DMS53 treated with DMSO at 0.1 percent for 48 hours (cell line): ENCODE data around the gene POLR3K.
A peak's percentile ranks its signal among the peaks of the same experiment; 100 is the strongest.

Experiments used
- DNase-seq: peaks from one replicate; lab custom pipeline; 2025; ENCODE audit not compliant: unreplicated experiment; lab: John Stamatoyannopoulos, UW

Gene POLR3K

DNA sequence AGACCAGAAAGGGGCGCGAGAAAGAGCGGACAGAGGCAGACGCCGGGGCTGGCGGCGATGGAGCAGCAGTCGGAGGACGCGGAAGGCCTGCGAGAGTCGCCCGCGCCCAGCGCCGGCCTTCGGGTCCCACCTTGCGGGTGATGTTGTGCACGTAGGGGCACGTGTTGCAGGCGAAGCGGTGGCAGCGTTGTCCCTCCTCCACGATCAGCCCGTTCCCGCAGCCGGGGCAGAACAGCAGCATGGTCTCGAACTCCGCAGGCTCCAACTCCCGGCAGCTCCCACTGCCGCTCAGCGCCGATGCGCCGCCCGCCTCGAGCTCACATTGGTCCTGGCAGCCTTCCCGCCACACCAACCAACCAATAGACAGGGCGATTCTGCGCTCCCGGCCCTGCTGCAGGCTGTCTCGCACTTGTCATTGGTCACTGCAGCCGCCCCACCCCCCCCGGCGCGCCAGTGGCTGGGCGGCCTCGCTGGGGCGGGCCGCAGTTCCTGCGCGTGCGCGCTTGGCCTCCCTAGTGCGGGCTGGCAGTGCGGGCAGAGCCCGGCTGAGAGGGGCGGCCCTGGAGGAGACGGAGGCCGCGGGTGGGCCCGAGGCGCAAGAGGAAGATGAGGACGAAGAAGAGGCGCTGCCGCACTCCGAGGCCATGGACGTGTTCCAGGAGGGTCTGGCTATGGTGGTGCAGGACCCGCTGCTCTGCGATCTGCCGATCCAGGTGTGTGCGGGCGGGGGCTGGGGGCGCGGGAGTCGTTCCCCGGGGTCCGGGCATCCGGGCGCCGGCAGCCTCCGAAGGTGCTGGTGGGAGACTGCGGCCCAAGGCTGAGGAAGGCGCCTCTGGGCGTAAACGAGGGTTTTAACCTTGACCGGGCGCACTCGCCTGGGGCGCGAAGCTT is at the start of gene POLR3K, which contains the start of gene SNRNP25:
Gene POLR3K, minus strand, starts transcription at position 263 of the 891 bp plus-strand sequence. Its CDS starts 22 bp downstream, at position 241.
Gene SNRNP25, plus strand, starts transcription at position 483 of the 891 bp plus-strand sequence. Its CDS starts 189 bp downstream, at position 672.
- DNase-seq, result peak; percentile 87

DNA sequence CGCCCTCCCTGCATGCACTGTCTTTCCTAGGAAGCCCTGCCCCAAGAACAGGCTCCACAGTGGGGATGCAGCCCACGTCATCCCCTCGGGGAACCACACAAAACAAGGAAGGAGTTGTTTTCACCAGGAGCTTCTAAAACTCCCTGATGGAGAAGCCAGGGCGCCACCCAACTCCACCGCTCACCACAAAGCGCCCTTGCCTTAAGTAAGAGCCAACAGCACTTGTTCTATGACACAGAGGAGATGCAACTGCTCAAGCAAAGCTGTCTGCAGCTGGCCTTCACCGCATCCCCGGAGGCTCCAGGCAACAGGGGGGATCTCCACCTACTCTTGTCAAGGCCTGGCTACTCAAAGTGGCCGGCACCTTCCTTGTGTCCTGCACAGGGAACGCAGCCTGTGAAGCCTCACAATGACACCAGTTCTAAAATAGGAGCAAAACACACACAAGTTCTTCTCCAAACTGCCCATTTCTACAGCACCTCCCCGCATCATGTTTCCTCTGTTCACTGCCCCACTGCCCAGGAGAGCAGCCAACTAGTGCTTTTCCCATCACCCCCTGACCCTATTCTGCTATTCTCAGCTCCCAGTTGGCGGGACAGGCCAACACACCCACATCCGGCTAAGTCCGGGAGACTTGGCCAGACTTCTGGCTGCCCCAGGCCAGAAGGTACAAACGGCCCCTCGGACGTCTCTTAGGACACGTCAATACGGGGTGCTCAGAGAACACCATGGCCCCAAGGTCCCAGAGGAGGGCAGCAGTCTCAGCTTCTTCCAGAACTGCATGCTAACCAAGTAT is 48.9 kb upstream of the POLR3K start:
- DNase-seq, result no peak

DNA sequence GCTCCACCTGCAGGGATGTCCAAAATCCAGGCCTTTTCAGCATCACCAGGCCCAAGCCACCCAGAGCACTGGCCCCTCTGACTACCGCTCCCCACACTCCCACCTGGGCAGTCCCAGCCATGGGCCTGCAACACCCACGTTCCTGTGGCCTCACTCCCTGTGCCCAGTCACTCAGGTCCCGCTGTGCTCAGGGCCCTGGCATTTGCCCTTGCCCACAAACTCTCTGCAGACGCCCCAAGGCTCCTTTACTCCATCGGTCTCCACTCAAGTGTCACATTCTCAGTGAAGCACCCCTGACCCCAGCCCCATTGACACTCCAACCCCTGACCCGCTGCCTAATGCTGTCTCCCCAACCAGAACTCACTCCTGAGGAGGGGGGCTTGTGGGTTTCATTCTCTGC is 48.2 kb upstream of the POLR3K start:
- DNase-seq, result no peak

DNA sequence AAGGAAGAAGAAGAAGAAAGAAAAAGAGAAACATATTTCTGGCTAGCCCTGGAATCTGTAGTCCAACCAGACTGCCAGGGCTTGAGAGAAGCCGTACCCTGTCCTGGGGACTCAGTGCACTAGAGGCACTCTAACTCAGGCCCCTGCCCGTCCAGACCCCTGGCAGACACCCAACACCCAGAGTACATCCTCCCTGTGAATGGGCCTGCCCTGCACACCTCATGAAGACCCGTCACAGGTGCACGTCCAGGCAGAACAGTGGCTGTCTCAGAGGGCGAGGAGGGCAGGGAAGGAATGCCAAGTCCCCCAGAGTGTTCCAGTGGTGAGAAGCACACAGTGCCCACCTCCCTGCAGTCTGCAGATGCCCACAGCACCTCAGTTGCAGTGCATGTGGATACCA is 47.6 kb upstream of the POLR3K start:
- no peak for DNase-seq

DNA sequence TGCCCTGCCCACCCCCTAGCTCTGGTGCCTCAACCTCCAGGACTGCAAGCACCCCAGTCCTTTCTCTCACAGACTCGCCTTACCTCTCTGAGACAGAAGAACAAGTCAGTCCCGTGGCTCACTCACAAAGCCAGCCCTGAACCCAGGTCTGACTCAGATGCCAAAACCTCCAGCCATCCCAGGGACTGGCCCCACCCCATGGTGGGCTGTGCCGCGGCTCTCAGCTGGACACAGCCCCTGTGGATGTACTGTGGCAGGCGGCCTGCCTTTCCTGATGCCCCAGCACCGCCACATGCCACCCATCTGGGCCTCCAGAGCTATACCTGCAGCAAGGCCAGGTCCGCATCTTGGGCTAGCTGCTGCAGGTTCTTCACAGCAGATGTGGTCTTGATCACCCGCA is 44.4 kb upstream of the POLR3K start:
- DNase-seq, result no peak

DNA sequence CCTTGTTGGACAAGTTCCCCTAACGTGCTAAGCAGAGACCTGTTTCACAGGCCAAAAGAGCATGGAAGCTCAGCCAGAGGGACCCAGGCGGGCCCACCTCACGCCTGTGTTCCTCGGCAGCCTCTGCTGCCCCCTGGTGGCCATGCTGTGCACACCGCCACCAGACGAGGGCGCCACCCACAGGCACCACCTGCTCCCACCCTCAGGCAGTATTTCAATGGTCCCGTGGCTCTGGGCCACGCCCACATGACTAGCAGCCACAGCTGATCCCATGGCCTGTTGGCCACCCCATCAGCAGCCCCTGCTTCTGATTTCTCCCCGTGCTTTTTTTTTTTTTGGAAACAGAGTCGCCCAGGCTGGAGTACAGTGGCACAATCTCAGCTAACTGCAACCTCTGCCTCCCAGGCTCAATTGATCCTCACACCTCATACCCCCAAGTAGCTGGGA is 43.5 kb upstream of the POLR3K start:
- DNase-seq, result peak; percentile 67

DNA sequence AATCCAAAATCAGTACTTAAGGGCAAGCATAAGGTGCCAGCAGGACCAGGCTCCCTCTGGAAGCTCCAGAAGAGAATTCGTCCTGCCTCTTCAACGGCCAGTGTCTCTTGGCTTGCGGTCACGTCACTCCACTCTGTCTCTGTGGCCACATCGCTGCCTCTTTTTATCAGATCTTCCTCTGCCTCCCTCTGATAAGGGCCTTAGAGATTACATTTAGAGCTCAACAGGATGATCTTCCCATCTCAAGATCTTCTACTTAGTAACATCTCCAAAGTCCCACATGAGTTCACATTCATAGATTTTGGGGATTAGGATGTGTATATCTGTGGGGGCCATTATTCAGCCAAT is 41.5 kb upstream of the POLR3K start:
- DNase-seq, result no peak

DNA sequence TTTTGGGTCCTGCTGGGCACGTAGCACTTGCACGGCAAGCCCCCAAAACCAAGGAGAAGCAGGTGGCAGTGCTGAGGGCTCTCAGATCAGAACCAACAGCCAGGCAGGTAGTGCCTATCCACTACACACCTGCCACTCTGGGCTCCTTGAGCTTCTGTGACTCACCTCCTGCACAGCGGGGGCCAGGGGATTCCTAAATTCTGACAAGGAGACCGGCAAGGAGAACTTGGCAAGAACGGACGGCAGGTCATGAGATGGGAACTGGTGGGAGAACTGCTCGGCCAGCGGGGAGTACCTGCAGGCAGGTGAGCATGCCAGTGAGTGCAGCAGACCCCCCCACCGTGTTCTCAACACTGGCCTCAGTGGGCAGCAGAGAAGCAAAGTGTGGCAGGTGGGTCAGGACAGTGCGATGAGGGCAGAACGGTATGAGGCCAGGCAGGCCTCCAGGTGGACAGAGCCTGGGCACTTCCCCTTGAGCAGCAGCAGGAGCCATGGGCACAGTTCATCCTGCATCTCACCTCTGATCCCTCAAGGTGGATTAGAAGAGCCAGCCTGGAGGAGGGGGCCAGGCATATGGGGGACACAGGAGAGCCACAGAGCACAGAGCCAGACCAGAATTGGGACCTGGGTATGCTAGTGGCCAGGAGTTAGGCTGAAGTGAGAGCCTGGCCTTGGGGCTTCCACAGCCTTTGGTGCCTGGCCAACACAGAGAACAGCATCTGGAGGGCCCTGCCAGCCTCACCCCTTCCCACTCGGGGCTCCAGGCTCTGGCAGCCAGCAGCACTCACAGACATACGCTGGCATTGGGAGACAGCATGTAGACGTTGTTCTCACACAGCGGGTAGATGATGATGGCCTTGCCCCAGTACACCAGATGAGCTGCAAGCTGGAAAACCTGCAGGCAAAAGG is 39.3 kb upstream of the POLR3K start:
- no peak for DNase-seq

DNA sequence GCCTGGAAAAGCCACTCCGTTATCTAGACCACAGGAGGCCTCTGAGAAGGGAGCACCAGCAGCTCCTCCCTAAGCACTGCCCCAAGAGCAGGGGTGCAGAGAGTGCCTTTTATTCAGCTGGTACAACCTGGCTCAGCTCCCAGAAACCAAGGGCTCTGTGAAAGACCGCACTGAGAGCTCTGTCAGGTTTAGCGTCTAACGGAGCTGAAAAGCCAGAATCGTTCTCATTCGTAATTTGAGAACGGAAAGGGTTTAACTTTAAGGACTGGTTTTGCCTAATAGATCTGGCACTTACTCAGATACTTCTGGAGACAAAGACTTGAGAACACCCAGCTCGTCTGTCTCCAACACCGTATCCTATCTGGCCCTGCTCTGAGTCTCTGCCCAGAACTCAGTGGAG is 38.1 kb upstream of the POLR3K start:
- DNase-seq, result no peak

DNA sequence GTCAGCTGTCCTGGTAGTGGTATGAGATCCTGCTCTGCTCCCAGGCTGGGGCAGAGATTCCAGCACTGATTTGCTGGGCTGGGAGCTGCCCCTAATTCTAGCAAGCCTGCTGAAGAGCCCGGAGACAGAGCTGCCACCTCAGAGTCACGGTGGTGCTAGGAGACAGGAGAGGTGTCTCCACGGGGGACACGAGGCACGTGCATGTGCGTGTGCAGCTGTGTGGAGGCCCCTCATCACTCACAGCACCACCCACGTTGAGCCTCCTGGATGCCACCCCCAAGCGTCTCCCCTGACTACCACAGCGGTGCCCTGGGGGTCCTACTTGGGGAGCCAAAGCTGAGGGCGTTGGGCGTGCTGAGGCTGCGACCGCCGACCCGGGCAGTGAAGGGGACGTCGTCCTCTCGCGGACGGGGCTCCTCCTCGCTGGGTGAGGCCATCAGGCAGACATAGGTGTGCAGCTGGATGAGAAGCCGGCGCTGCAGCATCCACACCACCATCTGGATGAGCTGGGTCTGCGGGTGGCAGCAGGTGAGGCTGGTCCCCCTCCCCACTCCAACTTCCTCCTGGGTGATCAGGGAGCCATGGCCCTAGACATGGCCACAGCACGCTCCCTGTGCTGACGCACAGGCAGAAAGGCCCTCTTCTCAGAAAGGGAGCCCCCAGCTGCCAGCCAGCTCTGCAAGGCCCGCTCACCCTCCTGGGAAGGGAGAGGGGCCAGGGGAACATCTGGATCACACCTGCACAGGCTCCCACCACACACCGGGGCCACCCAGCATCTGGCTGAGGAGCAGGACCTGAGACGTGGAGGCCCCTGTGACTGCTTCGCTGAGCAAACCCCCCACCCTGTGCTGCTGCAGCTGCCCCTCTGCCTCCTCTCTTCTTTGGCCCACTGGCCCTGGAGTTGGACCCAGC is 36.2 kb upstream of the POLR3K start:
- no peak for DNase-seq

DNA sequence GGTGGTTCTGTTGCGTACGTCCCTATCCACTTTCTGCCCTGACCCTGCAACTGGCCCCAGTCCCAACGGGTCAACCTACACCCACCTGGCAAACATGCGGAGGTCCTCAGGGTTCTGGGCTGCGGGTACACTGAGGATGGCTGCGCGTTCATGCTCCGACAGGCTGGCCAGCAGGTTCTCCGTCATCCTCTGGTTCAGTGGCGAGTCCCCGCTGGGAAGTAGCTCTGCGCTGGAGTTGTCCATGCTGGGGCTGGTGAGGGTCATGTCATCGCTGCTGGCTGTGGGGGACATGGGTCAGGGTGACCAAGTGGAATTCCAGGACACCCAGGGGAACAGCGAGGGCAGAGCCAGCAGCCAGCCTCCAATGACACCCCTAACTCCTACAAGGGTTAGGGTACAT is 35.2 kb upstream of the POLR3K start:
- no peak for DNase-seq

DNA sequence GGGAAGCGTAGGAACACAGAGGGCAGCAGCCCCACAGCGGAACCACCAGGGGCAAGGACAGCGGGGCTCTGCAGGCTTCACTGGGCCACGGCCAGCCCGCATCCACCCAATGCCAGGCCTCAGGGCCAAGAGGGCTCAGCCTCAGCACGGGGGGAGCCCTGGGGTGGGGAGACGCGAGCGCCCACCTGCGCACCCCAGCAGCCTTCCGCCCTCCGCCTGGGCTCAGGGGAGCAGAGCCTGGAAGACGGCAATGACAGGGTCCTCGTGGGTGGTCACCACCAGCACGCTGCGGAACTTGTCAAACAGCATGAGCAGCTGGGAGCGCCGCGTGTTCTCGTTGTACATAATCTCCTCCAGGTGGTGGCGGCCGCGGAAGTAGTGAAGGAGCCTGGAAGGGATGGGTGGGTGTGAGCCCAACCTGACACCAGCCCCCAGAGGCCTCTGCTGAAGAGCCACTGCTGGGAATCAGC is 33.1 kb upstream of the POLR3K start:
- no peak for DNase-seq

DNA sequence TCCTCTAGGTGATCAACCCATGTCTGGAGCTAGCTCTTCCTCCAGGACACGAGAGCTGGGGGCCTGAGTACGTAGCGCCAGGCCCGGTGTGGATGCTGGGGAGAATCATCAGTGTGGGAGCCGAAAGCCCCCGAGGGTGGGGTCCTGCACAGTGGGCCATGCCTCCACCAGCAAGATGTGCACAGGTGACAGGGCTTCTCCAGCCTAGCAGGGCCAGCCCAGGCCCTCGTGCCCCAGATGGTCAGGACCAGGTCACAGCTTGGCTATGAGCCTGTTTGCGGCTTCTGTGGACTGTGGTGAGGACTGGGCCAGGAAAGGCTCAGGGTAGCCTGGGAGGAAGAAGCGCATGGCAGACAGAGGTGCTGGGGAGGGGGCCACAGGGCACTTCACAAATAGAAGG is 32.5 kb upstream of the POLR3K start:
- DNase-seq, result no peak

DNA sequence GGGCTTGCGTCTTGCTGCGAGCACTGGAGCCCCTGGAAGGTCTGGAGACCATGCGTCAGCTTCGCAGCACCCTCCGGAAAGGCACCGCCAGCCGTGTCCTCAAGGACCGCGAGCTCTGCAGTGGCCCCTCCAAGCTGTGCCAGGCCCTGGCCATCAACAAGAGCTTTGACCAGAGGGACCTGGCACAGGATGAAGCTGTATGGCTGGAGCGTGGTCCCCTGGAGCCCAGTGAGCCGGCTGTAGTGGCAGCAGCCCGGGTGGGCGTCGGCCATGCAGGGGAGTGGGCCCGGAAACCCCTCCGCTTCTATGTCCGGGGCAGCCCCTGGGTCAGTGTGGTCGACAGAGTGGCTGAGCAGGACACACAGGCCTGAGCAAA is 32.0 kb upstream of the POLR3K start:
- no peak for DNase-seq

DNA sequence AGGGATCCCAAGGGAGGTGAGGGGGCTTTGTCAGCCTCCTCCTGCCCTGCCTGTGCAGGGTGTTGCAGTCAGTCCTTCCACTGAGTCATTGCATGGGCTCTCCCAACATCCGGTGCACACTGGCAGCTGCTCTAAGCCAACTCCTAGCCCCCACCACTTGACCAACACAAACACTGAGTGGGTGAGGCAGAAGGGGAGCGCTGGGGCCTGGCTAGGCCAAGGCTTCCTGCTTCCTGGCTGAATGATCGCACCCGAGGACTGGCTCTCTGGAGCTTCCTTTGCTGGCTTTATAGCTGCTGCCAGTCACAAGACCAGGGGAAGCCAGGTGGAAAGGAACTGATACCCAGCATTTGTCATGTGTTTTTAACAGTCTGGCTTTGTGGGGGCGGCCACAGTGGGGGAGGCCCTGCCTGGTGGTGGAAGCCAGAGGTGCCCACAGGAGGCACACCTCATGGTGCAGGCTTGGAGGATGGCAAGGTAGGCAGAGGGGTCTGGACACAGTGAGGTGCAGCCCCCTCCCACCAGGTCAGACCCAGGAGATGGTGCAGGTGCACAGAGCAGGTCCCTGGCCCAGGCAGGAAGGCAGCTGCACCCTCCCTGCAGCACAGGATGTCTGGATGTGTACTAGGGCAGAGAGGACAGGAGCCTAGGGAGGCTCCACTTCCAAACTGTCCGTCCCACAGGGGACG is 31.5 kb upstream of the POLR3K start:
- DNase-seq, result peak; percentile 84

DNA sequence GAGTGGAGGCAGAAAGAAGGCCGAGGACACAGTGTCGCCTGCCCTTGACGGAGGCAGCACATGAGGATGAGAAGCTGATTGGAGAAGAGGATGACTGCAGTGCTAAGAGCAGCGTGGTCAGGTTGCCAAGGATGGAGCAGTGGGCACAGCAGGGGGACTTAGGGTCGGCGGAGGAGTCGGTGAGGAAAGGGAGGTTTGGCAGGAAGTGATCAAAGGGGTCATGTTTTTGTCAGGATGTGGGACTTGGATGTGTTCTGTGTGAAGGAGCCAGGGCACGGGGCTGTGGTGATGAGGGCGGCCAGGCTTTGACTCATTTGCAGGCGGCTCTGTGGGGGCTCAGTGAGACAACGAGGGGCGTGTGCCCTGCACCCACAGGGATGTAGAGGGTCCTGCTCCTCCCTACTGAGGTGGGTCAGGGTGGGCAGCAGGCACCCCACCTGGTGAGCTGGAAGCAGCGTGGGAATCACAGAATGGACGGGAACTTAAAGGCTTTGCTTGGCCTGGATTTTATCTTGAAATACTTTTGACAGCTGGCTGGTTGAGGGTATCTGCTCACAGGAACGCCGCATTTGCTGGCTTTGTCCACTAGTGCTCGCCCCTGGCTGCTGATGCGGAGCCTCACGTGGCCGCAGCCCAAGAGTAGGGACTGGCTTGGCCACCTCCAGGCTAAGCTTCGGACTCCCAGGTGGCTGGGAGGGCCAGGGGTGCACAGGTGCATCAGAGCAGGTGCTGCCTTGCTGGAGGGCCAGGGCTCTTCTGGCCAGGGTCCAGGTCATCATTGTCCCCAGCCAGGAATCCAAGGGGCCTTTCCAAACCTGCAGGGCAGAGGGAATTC is 30.6 kb upstream of the POLR3K start:
- peak; percentile 72 for DNase-seq

DNA sequence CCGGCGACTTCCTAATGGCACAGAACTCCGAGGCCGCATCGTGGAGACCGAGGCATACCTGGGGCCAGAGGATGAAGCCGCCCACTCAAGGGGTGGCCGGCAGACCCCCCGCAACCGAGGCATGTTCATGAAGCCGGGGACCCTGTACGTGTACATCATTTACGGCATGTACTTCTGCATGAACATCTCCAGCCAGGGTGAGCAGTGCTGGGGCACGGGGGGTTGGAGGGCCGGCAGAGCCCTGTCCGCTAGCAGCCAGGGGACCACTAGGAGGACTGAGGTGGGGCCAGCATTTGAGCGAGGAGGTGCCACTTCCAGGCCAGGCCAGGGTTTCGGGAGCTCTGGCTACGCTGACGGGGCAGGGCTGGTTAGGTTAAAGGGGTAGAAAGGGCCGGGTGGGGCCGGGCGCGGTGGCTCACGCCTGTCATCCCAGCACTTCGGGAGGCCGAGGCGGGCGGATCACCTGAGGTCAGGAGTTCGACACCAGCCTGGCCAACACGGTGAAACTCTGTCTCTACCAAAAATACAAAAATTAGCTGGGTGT is 29.7 kb upstream of the POLR3K start:
- DNase-seq, result no peak
